ENCODE data around the gene CCDC81. TPM values are rescaled to one million over a fixed set of nuclear protein-coding genes. Genes with fewer than 3 reads are reported as not detected.

The CCDC81 gene
- polyA plus RNA-seq, 1 experiment = 4.3 TPM

GRCh38 chr11:86458294-86459001, 83.8 kb downstream of the CCDC81 start:
- ChIA-PET POLR2A (no interaction called here), CTCF (interaction anchor here (1.0 to 5.6 kb wide), 2 partner anchors 8 to 149 kb away, joined by 4 to 41 read pairs; no protein-coding TSS in a partner anchor)
- TF ChIP-seq, protein P1, sequence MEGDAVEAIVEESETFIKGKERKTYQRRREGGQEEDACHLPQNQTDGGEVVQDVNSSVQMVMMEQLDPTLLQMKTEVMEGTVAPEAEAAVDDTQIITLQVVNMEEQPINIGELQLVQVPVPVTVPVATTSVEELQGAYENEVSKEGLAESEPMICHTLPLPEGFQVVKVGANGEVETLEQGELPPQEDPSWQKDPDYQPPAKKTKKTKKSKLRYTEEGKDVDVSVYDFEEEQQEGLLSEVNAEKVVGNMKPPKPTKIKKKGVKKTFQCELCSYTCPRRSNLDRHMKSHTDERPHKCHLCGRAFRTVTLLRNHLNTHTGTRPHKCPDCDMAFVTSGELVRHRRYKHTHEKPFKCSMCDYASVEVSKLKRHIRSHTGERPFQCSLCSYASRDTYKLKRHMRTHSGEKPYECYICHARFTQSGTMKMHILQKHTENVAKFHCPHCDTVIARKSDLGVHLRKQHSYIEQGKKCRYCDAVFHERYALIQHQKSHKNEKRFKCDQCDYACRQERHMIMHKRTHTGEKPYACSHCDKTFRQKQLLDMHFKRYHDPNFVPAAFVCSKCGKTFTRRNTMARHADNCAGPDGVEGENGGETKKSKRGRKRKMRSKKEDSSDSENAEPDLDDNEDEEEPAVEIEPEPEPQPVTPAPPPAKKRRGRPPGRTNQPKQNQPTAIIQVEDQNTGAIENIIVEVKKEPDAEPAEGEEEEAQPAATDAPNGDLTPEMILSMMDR (IDR thresholded peaks at IDR 0.05; ENCODE audit: insufficient read depth, low read depth, low read length) = no peak
- H3K36me3 ChIP-seq (ENCODE audit: control insufficient read depth, insufficient read depth, low read length) = 0 out of 2 replicates have a peak, but pooled peaks cover 1% of the 10 kb centered on the region
- H3K27me3 ChIP-seq (ENCODE audit: control insufficient read depth, insufficient read depth, low read length) = no peaks in the 10 kb centered on the region
- DNase-seq (ENCODE audit: low read depth) = no peak
- H3K4me3 ChIP-seq (ENCODE audit: low read depth, low read length) = no peak overlapping the region

- no peak overlapping the region for H3K4me3 ChIP-seq (ENCODE audit: low read depth, low read length)
- DNase-seq (ENCODE audit: low read depth) = no peak
- 0 out of 2 replicates have a peak, but pooled peaks cover 1% of the 10 kb centered on the region for H3K36me3 ChIP-seq (ENCODE audit: control insufficient read depth, insufficient read depth, low read length)
- ChIA-PET POLR2A (no interaction called here), CTCF (interaction anchor here (1.0 to 5.6 kb wide), 2 partner anchors 9 to 149 kb away, joined by 4 to 41 read pairs; no protein-coding TSS in a partner anchor)
- TF ChIP-seq, protein P1 (IDR thresholded peaks at IDR 0.05; ENCODE audit: insufficient read depth, low read depth, low read length) = no peak
- H3K27me3 ChIP-seq (ENCODE audit: control insufficient read depth, insufficient read depth, low read length) = no peaks in the 10 kb centered on the region
These were observed 84.3 kb downstream of the CCDC81 start for GRCh38 chr11:86459002-86459385.

- DNase-seq (ENCODE audit: low read depth) = no peak
- TF ChIP-seq, protein P1 (IDR thresholded peaks at IDR 0.05; ENCODE audit: insufficient read depth, low read depth, low read length) = no peak
- 0 out of 2 replicates have a peak, but pooled peaks cover 1% of the 10 kb centered on the region for H3K36me3 ChIP-seq (ENCODE audit: control insufficient read depth, insufficient read depth, low read length)
- H3K27me3 ChIP-seq (ENCODE audit: control insufficient read depth, insufficient read depth, low read length) = no peaks in the 10 kb centered on the region
- H3K4me3 ChIP-seq (ENCODE audit: low read depth, low read length) = no peak overlapping the region
- ChIA-PET POLR2A (no interaction called here), CTCF (interaction anchor here (1.3 to 2.3 kb wide), 2 partner anchors 149 to 341 kb away, joined by 4 to 11 read pairs; no protein-coding TSS in a partner anchor)
These were observed 85.2 kb downstream of the CCDC81 start for GRCh38 chr11:86459682-86460460.

DNA sequence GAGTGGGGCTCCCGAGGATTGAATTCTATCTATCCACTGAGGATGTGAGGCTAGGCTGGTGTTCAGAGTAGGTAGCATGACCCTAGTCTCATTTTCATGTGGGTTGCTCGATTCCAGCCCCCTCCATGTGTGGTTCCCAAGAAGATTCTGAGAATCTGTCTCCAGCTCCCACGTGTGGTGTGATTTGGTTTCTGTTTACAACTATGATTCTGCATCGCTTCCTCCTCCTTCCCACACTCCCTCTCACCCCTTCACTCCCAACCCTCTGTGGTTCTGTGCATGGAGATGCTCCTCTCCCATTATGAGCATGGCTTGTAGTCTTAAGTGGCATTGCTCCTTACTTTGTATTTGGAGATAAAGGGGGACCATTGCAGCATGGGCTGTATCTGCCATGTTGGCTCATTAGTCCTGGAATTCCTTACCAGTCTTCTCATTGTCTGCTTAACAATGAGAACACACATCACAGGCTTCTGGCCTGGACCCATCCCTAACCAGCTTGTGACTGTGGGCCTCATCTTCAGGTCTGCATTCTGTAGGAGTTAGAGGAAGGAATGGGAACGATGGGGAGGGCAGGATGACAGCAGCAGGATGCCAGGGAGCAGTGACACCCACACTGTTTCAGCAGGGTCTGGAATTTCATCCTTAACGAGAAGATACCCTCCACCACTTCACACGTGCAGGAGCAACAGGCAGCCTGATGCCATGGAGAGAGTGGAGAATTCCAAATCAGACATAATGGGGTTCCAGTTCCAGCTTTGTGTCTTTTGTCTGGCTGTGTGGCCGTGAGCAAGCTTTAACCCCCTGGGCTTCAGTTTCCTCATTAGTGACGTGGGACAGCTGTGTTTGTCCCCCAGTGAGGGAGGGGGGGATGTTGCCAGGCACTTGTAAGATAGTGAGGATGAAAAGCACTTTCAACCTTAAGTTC, 86.0 kb downstream of the CCDC81 start:
- no peak for DNase-seq (ENCODE audit: low read depth)
- POLR2A ChIA-PET = no interaction called here
- TF ChIP-seq, protein P1 (IDR thresholded peaks at IDR 0.05; ENCODE audit: insufficient read depth, low read depth, low read length) = no peak
- CTCF ChIA-PET = interaction anchor here (1.3 to 2.3 kb wide), 2 partner anchors 148 to 340 kb away, joined by 4 to 11 read pairs; no protein-coding TSS in a partner anchor
- Histone ChIP-seq H3K27me3 (ENCODE audit: control insufficient read depth, insufficient read depth, low read length) (no peaks in the 10 kb centered on the region), H3K36me3 (ENCODE audit: control insufficient read depth, insufficient read depth, low read length) (0 out of 2 replicates have a peak, but pooled peaks cover 1% of the 10 kb centered on the region), H3K4me3 (ENCODE audit: low read depth, low read length) (no peak overlapping the region)

Measured in BJ (cell line).